GM23338 (cell line): Measurements from ENCODE around the gene ZNF580.

ENCODE experiments used
- CREB1 ChIP-seq: fragments of 250-450 bp; sonication (Bioruptor Pico); IDR thresholded peaks from 2 replicates; pipeline ENCODE4 v1.5.0; 2020; ENCODE audit warnings: low read depth, mild to moderate bottlenecking, moderate library complexity
- CTCF ChIP-seq, 2 experiments: fragments of 200-600 bp in 1 of 2; sonication (generic) in 1 of 2; conservative IDR thresholded peaks; 2 replicates each; pipeline versions ENCODE4 v1.5.1 to v1.6.1; 2016 to 2017; ENCODE audit warnings: antibody characterized with exemption in 2 of 2, low read depth in 2 of 2, mild to moderate bottlenecking in 2 of 2, moderate library complexity in 1 of 2
- ETS1 ChIP-seq: IDR thresholded peaks from 2 replicates; pipeline ENCODE4 v1.6.1; 2016; ENCODE audit warnings: antibody characterized with exemption
- EZH2 ChIP-seq: fragments of 200-600 bp; sonication (generic); IDR thresholded peaks from one replicate; pipeline ENCODE4 v1.8.0; 2017; ENCODE audit warnings: antibody characterized with exemption, mild to moderate bottlenecking, low read depth; ENCODE audit not compliant: unreplicated experiment
- EZH2phosphoT487 ChIP-seq: fragments of 200-600 bp; sonication (generic); IDR thresholded peaks from one replicate; pipeline ENCODE4 v1.8.1; 2018; ENCODE audit warnings: antibody characterized with exemption; ENCODE audit not compliant: unreplicated experiment
- JUNB ChIP-seq: IDR thresholded peaks from one replicate; pipeline ENCODE4 v1.6.1; 2016; ENCODE audit warnings: antibody characterized with exemption; ENCODE audit not compliant: unreplicated experiment
- NANOG ChIP-seq: IDR thresholded peaks from 2 replicates; pipeline ENCODE4 v1.6.1; 2016; ENCODE audit warnings: antibody characterized with exemption, borderline replicate concordance
- POLR2AphosphoS5 ChIP-seq: IDR thresholded peaks from 2 replicates; pipeline ENCODE4 v1.6.1; 2016; ENCODE audit warnings: antibody characterized with exemption, low read depth
- STAT1 ChIP-seq: IDR thresholded peaks from one replicate; pipeline ENCODE4 v1.6.1; 2016; ENCODE audit warnings: antibody characterized with exemption; ENCODE audit not compliant: unreplicated experiment
- ZNF114 ChIP-seq: fragments of 250-450 bp; sonication (Bioruptor Pico); IDR thresholded peaks from 2 replicates; pipeline ENCODE4 v1.5.0; 2020; ENCODE audit warnings: mild to moderate bottlenecking, moderate library complexity
- TF ChIP-seq, protein P1 (sequence below): IDR thresholded peaks from one replicate; pipeline ENCODE4 v1.6.1; 2018; ENCODE audit warnings: antibody characterized with exemption; ENCODE audit not compliant: unreplicated experiment

DNA sequence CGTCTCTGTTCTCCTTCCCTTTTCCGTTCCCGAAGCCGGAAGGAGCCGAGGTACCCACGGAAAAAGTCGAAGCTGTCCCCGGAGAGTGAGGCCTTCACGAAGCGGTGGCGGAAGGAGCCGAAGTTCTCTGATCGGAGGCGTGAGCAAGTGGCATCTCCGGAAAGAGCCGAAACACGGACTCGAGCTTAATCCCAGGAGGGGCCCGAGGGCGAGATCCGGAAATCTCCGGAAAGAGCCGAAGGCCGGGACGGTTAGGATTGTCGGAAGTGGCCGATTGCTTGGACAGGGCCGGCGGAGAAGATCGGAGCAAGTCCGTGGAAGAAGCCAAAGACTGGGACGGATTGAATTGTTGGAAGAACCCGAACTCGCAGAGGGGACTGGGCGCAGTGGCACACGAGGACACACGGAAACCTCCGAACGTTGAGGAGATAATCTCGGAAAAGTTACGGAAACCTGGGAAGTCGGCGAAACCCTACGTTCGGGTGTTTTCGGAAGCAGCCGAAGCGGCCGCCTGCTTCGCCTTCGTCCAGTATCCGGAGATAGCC, 13.6 kb downstream of the ZNF580 start:
- TF ChIP-seq STAT1 (no peak), CTCF (conservative IDR thresholded peaks at IDR 0.05; ENCODE audit: low read depth in 2 of 2) (no peak), JUNB (no peak), EZH2 (no peak), POLR2AphosphoS5 (no peak), ETS1 (no peak), CREB1 (CRISPR knock-in tag) (no peak), EZH2phosphoT487 (no peak), NANOG (no peak), ZNF114 (no peak)
- TF ChIP-seq, protein P1, sequence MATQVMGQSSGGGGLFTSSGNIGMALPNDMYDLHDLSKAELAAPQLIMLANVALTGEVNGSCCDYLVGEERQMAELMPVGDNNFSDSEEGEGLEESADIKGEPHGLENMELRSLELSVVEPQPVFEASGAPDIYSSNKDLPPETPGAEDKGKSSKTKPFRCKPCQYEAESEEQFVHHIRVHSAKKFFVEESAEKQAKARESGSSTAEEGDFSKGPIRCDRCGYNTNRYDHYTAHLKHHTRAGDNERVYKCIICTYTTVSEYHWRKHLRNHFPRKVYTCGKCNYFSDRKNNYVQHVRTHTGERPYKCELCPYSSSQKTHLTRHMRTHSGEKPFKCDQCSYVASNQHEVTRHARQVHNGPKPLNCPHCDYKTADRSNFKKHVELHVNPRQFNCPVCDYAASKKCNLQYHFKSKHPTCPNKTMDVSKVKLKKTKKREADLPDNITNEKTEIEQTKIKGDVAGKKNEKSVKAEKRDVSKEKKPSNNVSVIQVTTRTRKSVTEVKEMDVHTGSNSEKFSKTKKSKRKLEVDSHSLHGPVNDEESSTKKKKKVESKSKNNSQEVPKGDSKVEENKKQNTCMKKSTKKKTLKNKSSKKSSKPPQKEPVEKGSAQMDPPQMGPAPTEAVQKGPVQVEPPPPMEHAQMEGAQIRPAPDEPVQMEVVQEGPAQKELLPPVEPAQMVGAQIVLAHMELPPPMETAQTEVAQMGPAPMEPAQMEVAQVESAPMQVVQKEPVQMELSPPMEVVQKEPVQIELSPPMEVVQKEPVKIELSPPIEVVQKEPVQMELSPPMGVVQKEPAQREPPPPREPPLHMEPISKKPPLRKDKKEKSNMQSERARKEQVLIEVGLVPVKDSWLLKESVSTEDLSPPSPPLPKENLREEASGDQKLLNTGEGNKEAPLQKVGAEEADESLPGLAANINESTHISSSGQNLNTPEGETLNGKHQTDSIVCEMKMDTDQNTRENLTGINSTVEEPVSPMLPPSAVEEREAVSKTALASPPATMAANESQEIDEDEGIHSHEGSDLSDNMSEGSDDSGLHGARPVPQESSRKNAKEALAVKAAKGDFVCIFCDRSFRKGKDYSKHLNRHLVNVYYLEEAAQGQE = no peak
